Measurements from ENCODE around the gene TRPM5.
A peak's percentile ranks its signal among the peaks of the same experiment; 100 is the strongest.

Gene TRPM5

GRCh38 chr11:2428322-2428795, 16.0 kb downstream of the TRPM5 start:
- TF ChIP-seq CTCF (IDR thresholded peaks at IDR 0.05; ENCODE audit: low read length) (peak; percentile 98), EZH2phosphoT487 (IDR thresholded peaks at IDR 0.05; ENCODE audit: low read length) (no peak), EZH2 (optimal IDR thresholded peaks at IDR 0.05; ENCODE audit: low read depth, low read length) (no peak)
- peak; percentile 77 for DNase-seq
- Histone ChIP-seq H3K27me3 (replicated peaks; ENCODE audit: insufficient read depth, low read length) (peaks cover 43% of the 10 kb centered on the region), H3K4me2 (ENCODE audit: low read depth, low read length) (no peak overlapping the region), H3F3A (ENCODE audit: insufficient read depth, low read length) (no peaks in the 10 kb centered on the region), H3K36me3 (replicated peaks; ENCODE audit: insufficient read depth, low read length) (no peaks in the 10 kb centered on the region), H4K20me1 (ENCODE audit: insufficient read depth, low read length) (no peaks in the 10 kb centered on the region), H2AFZ (ENCODE audit: low read length) (no peak overlapping the region), H3K9ac (ENCODE audit: low read length) (no peak overlapping the region), H3K79me2 (ENCODE audit: low read length) (no peaks in the 10 kb centered on the region), H3K9me2 (replicated peaks; ENCODE audit: insufficient read depth, low read length) (no peaks in the 10 kb centered on the region), H3K27ac (ENCODE audit: low read length) (no peak overlapping the region), H3K4me1 (ENCODE audit: low read length) (no peaks in the 10 kb centered on the region), H3K9me3 (replicated peaks; ENCODE audit: insufficient read depth, low read length) (no peaks in the 10 kb centered on the region), H3K4me3 (ENCODE audit: low read length) (no peak overlapping the region)

GRCh38 chr11:2427721-2428321, 16.5 kb downstream of the TRPM5 start:
- H3K36me3 ChIP-seq (replicated peaks; ENCODE audit: insufficient read depth, low read length): no peaks in the 10 kb centered on the region
- no peak overlapping the region for H3K4me3 ChIP-seq (ENCODE audit: low read length)
- no peaks in the 10 kb centered on the region for H3K9me3 ChIP-seq (replicated peaks; ENCODE audit: insufficient read depth, low read length)
- peaks cover 49% of the 10 kb centered on the region for H3K27me3 ChIP-seq (replicated peaks; ENCODE audit: insufficient read depth, low read length)
- H3K27ac ChIP-seq (ENCODE audit: low read length): no peak overlapping the region
- H4K20me1 ChIP-seq (ENCODE audit: insufficient read depth, low read length): no peaks in the 10 kb centered on the region
- no peaks in the 10 kb centered on the region for H3K79me2 ChIP-seq (ENCODE audit: low read length)
- no peak overlapping the region for H3K4me2 ChIP-seq (ENCODE audit: low read depth, low read length)
- no peak overlapping the region for H2AFZ ChIP-seq (ENCODE audit: low read length)
- no peak for DNase-seq
- no peaks in the 10 kb centered on the region for H3K4me1 ChIP-seq (ENCODE audit: low read length)
- no peaks in the 10 kb centered on the region for H3F3A ChIP-seq (ENCODE audit: insufficient read depth, low read length)
- no peak overlapping the region for H3K9ac ChIP-seq (ENCODE audit: low read length)
- no peak for TF ChIP-seq EZH2phosphoT487 (IDR thresholded peaks at IDR 0.05; ENCODE audit: low read length)
- H3K9me2 ChIP-seq (replicated peaks; ENCODE audit: insufficient read depth, low read length): no peaks in the 10 kb centered on the region

- Histone ChIP-seq H3K9me3 (replicated peaks; ENCODE audit: insufficient read depth, low read length) (no peaks in the 10 kb centered on the region), H3K36me3 (replicated peaks; ENCODE audit: insufficient read depth, low read length) (no peaks in the 10 kb centered on the region), H4K20me1 (ENCODE audit: insufficient read depth, low read length) (no peaks in the 10 kb centered on the region), H3K4me2 (ENCODE audit: low read depth, low read length) (no peak overlapping the region), H3K9me2 (replicated peaks; ENCODE audit: insufficient read depth, low read length) (no peaks in the 10 kb centered on the region), H3F3A (ENCODE audit: insufficient read depth, low read length) (no peaks in the 10 kb centered on the region), H3K79me2 (ENCODE audit: low read length) (no peaks in the 10 kb centered on the region), H2AFZ (ENCODE audit: low read length) (no peak overlapping the region), H3K27ac (ENCODE audit: low read length) (no peak overlapping the region), H3K4me1 (ENCODE audit: low read length) (no peaks in the 10 kb centered on the region), H3K27me3 (replicated peaks; ENCODE audit: insufficient read depth, low read length) (peaks cover 57% of the 10 kb centered on the region), H3K4me3 (ENCODE audit: low read length) (no peak overlapping the region), H3K9ac (ENCODE audit: low read length) (no peak overlapping the region)
- TF ChIP-seq CTCF (IDR thresholded peaks at IDR 0.05; ENCODE audit: low read length) (no peak), EZH2phosphoT487 (IDR thresholded peaks at IDR 0.05; ENCODE audit: low read length) (no peak), EZH2 (optimal IDR thresholded peaks at IDR 0.05; ENCODE audit: low read depth, low read length) (no peak)
- DNase-seq: no peak
These were observed 17.3 kb downstream of the TRPM5 start for GRCh38 chr11:2426826-2427521.

- Histone ChIP-seq H3K9ac (ENCODE audit: low read length) (no peak overlapping the region), H3K27ac (ENCODE audit: low read length) (no peak overlapping the region), H3K4me3 (ENCODE audit: low read length) (no peak overlapping the region), H3K79me2 (ENCODE audit: low read length) (no peaks in the 10 kb centered on the region), H3K4me2 (ENCODE audit: low read depth, low read length) (no peak overlapping the region), H3K36me3 (replicated peaks; ENCODE audit: insufficient read depth, low read length) (no peaks in the 10 kb centered on the region), H3K9me3 (replicated peaks; ENCODE audit: insufficient read depth, low read length) (no peaks in the 10 kb centered on the region), H4K20me1 (ENCODE audit: insufficient read depth, low read length) (no peaks in the 10 kb centered on the region), H3K27me3 (replicated peaks; ENCODE audit: insufficient read depth, low read length) (peaks cover 65% of the 10 kb centered on the region), H2AFZ (ENCODE audit: low read length) (no peak overlapping the region), H3K9me2 (replicated peaks; ENCODE audit: insufficient read depth, low read length) (no peaks in the 10 kb centered on the region), H3K4me1 (ENCODE audit: low read length) (no peaks in the 10 kb centered on the region), H3F3A (ENCODE audit: insufficient read depth, low read length) (no peaks in the 10 kb centered on the region)
- DNase-seq: no peak
- TF ChIP-seq CTCF (IDR thresholded peaks at IDR 0.05; ENCODE audit: low read length) (no peak), EZH2phosphoT487 (IDR thresholded peaks at IDR 0.05; ENCODE audit: low read length) (no peak), EZH2 (optimal IDR thresholded peaks at IDR 0.05; ENCODE audit: low read depth, low read length) (no peak)
These were observed 18.1 kb downstream of the TRPM5 start for GRCh38 chr11:2426221-2426620.

Measured in MM.1S (cell line).